ENCODE results near the gene TNFRSF1A. TPM values are rescaled to one million over a fixed set of nuclear protein-coding genes. Genes with fewer than 3 reads are reported as not detected.

TNFRSF1A gene
- total RNA-seq, 1 donor from 2014 or later, result 127 TPM

DNA sequence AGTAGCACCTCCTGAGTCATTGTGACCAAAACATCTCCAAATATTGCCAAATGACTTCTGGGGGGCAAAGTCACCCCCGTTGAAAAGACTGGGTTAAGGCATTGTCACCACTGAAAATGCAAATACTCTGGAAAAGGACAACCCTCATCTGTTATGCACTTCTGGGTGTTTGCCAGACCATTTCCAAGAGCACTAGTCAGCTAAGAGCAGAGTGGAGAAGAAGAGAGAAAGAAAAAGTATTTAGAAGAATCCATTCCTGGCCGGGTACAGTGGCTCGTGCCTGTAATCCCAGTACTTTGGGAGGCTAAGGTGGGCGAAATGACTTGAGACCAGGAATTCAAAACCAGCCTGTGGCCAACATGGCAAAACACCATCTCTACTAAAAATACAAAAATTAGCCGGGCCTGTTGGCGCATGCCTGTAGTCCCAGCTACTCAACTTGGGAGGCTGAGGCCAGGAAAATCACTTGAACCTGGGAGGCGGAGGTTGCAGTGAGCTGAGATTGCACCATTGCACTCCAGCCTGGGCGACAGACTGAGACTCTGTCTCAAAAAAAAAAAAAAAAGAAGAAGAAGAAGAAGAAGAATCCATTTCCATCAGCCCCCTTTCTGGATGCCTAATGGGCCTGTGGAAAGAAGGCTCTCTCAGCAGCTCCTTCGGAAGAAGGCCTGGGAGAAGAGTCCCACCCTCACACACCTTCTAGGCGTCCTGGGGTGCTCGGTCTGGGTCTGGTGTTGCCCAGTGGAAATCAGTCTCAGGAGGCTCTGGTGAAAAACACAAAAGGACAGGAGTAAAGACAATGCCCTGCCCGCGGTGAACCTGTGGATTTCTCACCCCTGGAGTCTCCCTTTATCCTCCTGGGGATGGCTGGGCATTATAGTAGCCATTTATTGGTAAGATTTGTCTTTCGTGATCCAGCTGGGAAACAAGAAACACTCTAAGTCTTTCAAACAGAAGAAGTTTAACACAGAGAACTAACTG lies 38.6 kb upstream of the TNFRSF1A start:
- DNase-seq (ENCODE audit: low spot score), result no peak
- H3K9me3 Mint-ChIP-seq (ENCODE audit: low read depth), result no peaks in the 10 kb centered on the region
- H3K27me3 Mint-ChIP-seq (ENCODE audit: low read depth), result no peaks in the 10 kb centered on the region
- H3K4me1 Mint-ChIP-seq (ENCODE audit: low read depth), result peaks cover 39% of the 10 kb centered on the region
- H3K27ac Mint-ChIP-seq (ENCODE audit: unreplicated experiment), result no peak overlapping the region
- H3K4me3 Mint-ChIP-seq (ENCODE audit: unreplicated experiment), result no peak overlapping the region
- H3K36me3 Mint-ChIP-seq (ENCODE audit: low read depth), result no peaks in the 10 kb centered on the region
- TF ChIP-seq, protein P1, sequence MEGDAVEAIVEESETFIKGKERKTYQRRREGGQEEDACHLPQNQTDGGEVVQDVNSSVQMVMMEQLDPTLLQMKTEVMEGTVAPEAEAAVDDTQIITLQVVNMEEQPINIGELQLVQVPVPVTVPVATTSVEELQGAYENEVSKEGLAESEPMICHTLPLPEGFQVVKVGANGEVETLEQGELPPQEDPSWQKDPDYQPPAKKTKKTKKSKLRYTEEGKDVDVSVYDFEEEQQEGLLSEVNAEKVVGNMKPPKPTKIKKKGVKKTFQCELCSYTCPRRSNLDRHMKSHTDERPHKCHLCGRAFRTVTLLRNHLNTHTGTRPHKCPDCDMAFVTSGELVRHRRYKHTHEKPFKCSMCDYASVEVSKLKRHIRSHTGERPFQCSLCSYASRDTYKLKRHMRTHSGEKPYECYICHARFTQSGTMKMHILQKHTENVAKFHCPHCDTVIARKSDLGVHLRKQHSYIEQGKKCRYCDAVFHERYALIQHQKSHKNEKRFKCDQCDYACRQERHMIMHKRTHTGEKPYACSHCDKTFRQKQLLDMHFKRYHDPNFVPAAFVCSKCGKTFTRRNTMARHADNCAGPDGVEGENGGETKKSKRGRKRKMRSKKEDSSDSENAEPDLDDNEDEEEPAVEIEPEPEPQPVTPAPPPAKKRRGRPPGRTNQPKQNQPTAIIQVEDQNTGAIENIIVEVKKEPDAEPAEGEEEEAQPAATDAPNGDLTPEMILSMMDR (IDR thresholded peaks at IDR 0.05), result no peak

DNA sequence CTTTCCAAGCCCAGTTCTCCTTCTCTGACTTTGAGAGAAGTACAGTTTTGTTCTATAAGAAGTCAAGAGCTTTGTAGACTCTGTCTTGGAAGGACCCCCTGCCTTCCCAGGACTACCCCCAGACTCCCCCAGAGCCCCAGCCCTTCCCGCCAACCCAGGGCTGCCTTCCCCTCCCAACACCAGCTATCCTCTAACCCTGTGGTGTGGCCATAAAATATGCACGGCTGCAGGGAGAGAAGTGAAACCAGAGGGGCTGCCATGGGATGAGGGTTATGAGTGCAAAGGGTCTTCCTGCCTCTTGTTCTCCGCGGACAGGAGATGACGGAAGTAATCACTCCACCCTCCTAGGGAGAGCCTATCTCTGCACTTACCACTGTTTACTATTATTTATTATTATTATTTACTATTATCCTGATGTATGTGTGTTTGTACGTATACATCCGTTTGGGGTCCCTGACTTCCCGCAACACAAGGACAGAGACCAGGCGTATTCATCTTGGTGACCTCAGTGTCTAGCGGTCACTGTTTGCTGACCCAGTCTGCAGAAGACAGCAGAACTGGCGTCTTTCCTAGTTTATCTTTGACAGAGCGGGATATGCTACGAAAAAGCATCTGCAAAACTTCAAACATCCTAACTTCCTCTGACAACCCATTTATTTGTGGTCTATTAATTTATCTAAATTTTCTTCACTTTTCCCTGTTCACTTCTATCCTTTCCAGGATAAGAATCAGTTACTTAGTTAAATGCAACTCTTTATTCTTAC lies 37.0 kb upstream of the TNFRSF1A start:
- Mint-ChIP-seq H3K36me3 (ENCODE audit: low read depth) (no peaks in the 10 kb centered on the region), H3K27me3 (ENCODE audit: low read depth) (no peaks in the 10 kb centered on the region), H3K27ac (ENCODE audit: unreplicated experiment) (no peak overlapping the region), H3K4me3 (ENCODE audit: unreplicated experiment) (no peak overlapping the region), H3K4me1 (ENCODE audit: low read depth) (peaks cover 36% of the 10 kb centered on the region), H3K9me3 (ENCODE audit: low read depth) (no peaks in the 10 kb centered on the region)
- TF ChIP-seq, protein P1 (IDR thresholded peaks at IDR 0.05), result no peak
- no peak for DNase-seq (ENCODE audit: low spot score)

DNA sequence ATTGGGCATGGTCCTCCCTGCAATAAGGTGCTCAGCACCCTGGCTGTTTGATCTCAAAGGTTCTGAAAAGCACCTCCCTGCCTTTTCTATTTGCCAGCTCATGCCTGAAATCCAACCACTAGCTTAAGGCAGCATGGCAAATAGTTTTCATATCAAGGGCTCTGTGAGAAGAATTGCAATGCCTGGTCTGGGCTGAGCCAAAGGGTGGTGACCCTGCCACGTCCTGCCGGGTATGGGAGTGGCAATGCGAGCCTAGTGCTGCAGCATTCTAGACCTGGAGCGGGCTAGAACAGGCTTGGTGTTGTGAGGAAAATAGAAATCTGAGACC lies 35.8 kb upstream of the TNFRSF1A start:
- Mint-ChIP-seq H3K36me3 (ENCODE audit: low read depth) (no peaks in the 10 kb centered on the region), H3K27ac (ENCODE audit: unreplicated experiment) (peak overlapping the region; percentile 85), H3K27me3 (ENCODE audit: low read depth) (no peaks in the 10 kb centered on the region), H3K9me3 (ENCODE audit: low read depth) (no peaks in the 10 kb centered on the region), H3K4me1 (ENCODE audit: low read depth) (peaks cover 44% of the 10 kb centered on the region), H3K4me3 (ENCODE audit: unreplicated experiment) (no peak overlapping the region)
- no peak for DNase-seq (ENCODE audit: low spot score)
- TF ChIP-seq, protein P1 (IDR thresholded peaks at IDR 0.05), result no peak

DNA sequence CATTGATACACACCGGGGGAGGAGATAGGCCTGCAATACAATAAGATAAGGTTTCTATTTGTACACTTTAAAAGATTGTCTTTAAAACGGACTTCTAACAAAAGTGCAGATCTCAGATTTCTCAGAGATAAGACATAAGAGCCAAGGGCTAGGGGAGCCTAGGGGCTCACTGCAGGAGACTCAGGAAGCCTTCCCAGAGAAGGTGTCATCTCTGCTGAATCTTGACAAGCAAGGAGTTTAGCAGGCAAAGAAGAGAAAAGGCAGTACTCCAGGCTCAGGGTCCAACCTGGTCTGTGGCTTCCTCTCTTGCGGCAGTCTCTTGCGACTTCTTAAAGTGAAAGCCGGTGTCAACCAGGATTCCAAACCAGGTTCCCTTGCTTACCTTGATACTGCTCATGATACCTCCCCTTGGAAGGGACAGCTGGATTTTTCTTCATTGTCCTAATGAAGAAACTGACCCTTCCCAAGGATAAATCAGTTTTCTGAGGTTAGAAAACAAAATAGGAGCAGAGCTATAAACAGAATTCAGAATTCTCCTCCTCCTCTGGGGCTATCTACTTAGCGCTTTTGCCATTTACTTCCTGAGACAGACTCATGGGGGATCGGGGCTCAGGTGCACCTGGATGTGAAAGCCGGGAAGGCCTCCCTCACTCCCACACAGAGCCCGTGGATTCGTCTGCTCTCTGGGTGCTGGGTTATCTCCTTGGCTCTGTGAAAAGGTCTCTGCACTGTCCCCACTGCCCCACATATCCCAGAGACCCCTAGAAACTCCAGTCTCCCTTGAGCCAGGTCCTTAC lies 35.2 kb upstream of the TNFRSF1A start:
- Mint-ChIP-seq H3K27ac (ENCODE audit: unreplicated experiment) (peak overlapping the region; percentile 85), H3K4me1 (ENCODE audit: low read depth) (peaks cover 49% of the 10 kb centered on the region), H3K27me3 (ENCODE audit: low read depth) (no peaks in the 10 kb centered on the region), H3K36me3 (ENCODE audit: low read depth) (no peaks in the 10 kb centered on the region), H3K4me3 (ENCODE audit: unreplicated experiment) (peak overlapping the region; percentile 13), H3K9me3 (ENCODE audit: low read depth) (no peaks in the 10 kb centered on the region)
- TF ChIP-seq, protein P1 (IDR thresholded peaks at IDR 0.05), result peak; percentile 21
- DNase-seq (ENCODE audit: low spot score), result no peak
